HEK293 (cell line): ENCODE measurements around the gene SBNO2.
A peak's percentile ranks its signal among the peaks of the same experiment; 100 is the strongest.
"Not testable (repeated sequence)": the region's sequence is repeated elsewhere in the genome, so short reads cannot be mapped to it uniquely, and the experiment has no call there.

Experiments
- CTCF ChIA-PET: fragments of 350-600 bp; formaldehyde crosslinking; extraction: SDS; loops from one replicate; lab custom pipeline; 2021; ENCODE audit warnings: antibody characterized with exemption; lab: Yijun Ruan, JAX
- POLR2A ChIA-PET: fragments of 300-600 bp; formaldehyde crosslinking; extraction: SDS; loops from one replicate; lab custom pipeline; 2020; ENCODE audit warnings: antibody characterized with exemption, inconsistent platforms; lab: Yijun Ruan, JAX
- H3K27ac ChIP-seq: fragments of 200-500 bp; sonication (Bioruptor generic); 2 replicates; pipeline ENCODE4 v1.5.1; 2014; ENCODE audit warnings: low read depth, low read length, control low read depth, inconsistent platforms; ENCODE audit errors: extremely low read depth
- H3K36me3 ChIP-seq, 2 experiments: fragments of 200-500 bp in 1 of 2; sonication (Bioruptor generic) in 1 of 2; 1 replicate in 1 of 2; 2 replicates in 1 of 2; pipeline ENCODE4 v1.5.1; 2014 to 2017; ENCODE audit warnings: inconsistent platforms in 2 of 2, low read length in 2 of 2; ENCODE audit not compliant: control insufficient read depth in 2 of 2, insufficient read depth in 1 of 2
- H3K4me1 ChIP-seq: fragments of 200-500 bp; sonication (Bioruptor generic); 2 replicates; pipeline ENCODE4 v1.5.1; 2014; ENCODE audit warnings: mild to moderate bottlenecking, low read length, inconsistent platforms; ENCODE audit not compliant: control insufficient read depth, insufficient read depth
- H3K4me3 ChIP-seq: 2 replicates; pipeline ENCODE4 v1.5.1; 2011; ENCODE audit warnings: low read depth, mild to moderate bottlenecking, control low read depth, low read length, moderate library complexity
- H3K9me3 ChIP-seq: fragments of 200-500 bp; sonication (Bioruptor generic); 2 replicates; pipeline ENCODE4 v1.5.1; 2014; ENCODE audit warnings: low read depth, low read length, inconsistent platforms; ENCODE audit not compliant: control insufficient read depth, insufficient read depth
- BCL11A ChIP-seq: fragments of 450-650 bp; formaldehyde crosslinking; IDR thresholded peaks from 2 replicates; pipeline ENCODE4 v1.5.1; 2016; ENCODE audit warnings: low read depth, missing biosample characterization, missing genetic modification characterization
- ELK4 ChIP-seq: IDR thresholded peaks from 2 replicates; pipeline ENCODE4 v1.6.1; 2011; ENCODE audit warnings: mild to moderate bottlenecking, low read depth, low read length, borderline replicate concordance
- FEZF1 ChIP-seq: fragments of 450-650 bp; formaldehyde crosslinking; IDR thresholded peaks from 2 replicates; pipeline ENCODE4 v1.5.1; 2016; ENCODE audit warnings: missing biosample characterization, missing genetic modification characterization
- KLF1 ChIP-seq: fragments of 450-650 bp; formaldehyde crosslinking; IDR thresholded peaks from 2 replicates; pipeline ENCODE4 v1.5.1; 2016; ENCODE audit warnings: missing biosample characterization, missing genetic modification characterization
- SCRT1 ChIP-seq: fragments of 450-650 bp; formaldehyde crosslinking; IDR thresholded peaks from 2 replicates; pipeline ENCODE4 v1.5.1; 2016; ENCODE audit warnings: missing biosample characterization, missing genetic modification characterization, borderline replicate concordance
- SCRT2 ChIP-seq: fragments of 450-650 bp; formaldehyde crosslinking; IDR thresholded peaks from 2 replicates; pipeline ENCODE4 v1.5.1; 2016; ENCODE audit warnings: missing biosample characterization, missing genetic modification characterization
- ZNF10 ChIP-seq: fragments of 450-650 bp; formaldehyde crosslinking; IDR thresholded peaks from 2 replicates; pipeline ENCODE4 v1.5.1; 2017; ENCODE audit warnings: missing biosample characterization, missing genetic modification characterization
- ZNF214 ChIP-seq: fragments of 450-650 bp; formaldehyde crosslinking; IDR thresholded peaks from 2 replicates; pipeline ENCODE4 v1.5.1; 2017; ENCODE audit warnings: missing biosample characterization, mild to moderate bottlenecking, missing genetic modification characterization, borderline replicate concordance
- ZNF530 ChIP-seq: fragments of 450-650 bp; formaldehyde crosslinking; IDR thresholded peaks from 2 replicates; pipeline ENCODE4 v1.5.1; 2016; ENCODE audit warnings: low read depth, missing biosample characterization, missing genetic modification characterization
- ZNF843 ChIP-seq: fragments of 450-650 bp; formaldehyde crosslinking; IDR thresholded peaks from 2 replicates; pipeline ENCODE4 v1.5.1; 2016; ENCODE audit warnings: missing biosample characterization, missing genetic modification characterization
- TF ChIP-seq, protein P1 (sequence below): fragments of 450-650 bp; formaldehyde crosslinking; IDR thresholded peaks from 2 replicates; pipeline ENCODE4 v1.5.1; 2017; ENCODE audit warnings: missing biosample characterization, missing genetic modification characterization
- TF ChIP-seq, protein P2 (sequence below): fragments of 450-650 bp; formaldehyde crosslinking; IDR thresholded peaks from 2 replicates; pipeline ENCODE4 v1.5.1; 2016; ENCODE audit warnings: missing biosample characterization, missing genetic modification characterization, borderline replicate concordance
- TF ChIP-seq, protein P3 (sequence below): fragments of 450-650 bp; formaldehyde crosslinking; IDR thresholded peaks from 2 replicates; pipeline ENCODE4 v1.5.1; 2016; ENCODE audit warnings: missing biosample characterization, missing genetic modification characterization
- TF ChIP-seq, protein P4 (sequence below): fragments of 450-650 bp; IDR thresholded peaks from 2 replicates; pipeline ENCODE4 v1.5.1; 2018; ENCODE audit warnings: missing biosample characterization, missing genetic modification characterization

Gene SBNO2

DNA sequence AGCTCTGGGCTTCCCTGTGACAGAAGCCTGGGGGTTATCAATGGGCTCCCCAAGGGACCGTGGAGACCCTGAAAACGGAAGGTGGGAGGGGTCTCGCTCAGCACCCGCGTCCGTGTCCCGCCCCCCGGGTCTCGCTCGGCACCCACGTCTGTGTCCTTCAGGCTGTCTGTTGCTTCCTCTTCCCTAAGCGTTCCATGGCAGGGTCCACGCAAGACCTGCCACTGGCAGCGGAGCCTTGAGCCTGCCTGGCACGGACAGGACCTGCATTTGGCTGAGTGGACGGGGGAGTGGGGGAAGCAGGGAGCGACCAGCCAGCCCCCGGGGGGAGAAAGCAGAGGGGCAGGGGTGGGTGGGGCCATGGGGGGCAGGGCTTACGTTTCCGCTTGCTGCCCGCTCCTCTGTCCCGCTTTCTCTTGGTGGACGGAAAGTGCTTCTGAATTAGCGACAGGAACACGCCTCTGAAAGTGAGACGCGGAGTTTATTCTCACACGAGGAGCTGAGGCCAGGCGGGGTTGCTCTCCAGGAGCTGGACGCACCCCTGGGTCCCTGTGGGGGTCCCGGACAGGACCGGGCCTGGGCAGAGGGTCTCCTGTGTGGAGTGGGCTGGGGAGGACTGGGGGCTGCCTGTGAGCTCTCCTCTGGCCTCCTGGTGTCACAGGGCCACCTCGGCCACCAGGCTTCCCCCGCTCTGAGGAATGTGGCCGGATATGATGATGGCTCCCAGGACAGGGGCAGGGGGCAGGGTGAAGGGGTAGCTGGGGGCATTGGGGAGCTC lies 58.2 kb downstream of the SBNO2 start (continued):
- TF ChIP-seq, protein P1, sequence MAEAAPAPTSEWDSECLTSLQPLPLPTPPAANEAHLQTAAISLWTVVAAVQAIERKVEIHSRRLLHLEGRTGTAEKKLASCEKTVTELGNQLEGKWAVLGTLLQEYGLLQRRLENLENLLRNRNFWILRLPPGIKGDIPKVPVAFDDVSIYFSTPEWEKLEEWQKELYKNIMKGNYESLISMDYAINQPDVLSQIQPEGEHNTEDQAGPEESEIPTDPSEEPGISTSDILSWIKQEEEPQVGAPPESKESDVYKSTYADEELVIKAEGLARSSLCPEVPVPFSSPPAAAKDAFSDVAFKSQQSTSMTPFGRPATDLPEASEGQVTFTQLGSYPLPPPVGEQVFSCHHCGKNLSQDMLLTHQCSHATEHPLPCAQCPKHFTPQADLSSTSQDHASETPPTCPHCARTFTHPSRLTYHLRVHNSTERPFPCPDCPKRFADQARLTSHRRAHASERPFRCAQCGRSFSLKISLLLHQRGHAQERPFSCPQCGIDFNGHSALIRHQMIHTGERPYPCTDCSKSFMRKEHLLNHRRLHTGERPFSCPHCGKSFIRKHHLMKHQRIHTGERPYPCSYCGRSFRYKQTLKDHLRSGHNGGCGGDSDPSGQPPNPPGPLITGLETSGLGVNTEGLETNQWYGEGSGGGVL: no peak
- TF ChIP-seq, protein P2, sequence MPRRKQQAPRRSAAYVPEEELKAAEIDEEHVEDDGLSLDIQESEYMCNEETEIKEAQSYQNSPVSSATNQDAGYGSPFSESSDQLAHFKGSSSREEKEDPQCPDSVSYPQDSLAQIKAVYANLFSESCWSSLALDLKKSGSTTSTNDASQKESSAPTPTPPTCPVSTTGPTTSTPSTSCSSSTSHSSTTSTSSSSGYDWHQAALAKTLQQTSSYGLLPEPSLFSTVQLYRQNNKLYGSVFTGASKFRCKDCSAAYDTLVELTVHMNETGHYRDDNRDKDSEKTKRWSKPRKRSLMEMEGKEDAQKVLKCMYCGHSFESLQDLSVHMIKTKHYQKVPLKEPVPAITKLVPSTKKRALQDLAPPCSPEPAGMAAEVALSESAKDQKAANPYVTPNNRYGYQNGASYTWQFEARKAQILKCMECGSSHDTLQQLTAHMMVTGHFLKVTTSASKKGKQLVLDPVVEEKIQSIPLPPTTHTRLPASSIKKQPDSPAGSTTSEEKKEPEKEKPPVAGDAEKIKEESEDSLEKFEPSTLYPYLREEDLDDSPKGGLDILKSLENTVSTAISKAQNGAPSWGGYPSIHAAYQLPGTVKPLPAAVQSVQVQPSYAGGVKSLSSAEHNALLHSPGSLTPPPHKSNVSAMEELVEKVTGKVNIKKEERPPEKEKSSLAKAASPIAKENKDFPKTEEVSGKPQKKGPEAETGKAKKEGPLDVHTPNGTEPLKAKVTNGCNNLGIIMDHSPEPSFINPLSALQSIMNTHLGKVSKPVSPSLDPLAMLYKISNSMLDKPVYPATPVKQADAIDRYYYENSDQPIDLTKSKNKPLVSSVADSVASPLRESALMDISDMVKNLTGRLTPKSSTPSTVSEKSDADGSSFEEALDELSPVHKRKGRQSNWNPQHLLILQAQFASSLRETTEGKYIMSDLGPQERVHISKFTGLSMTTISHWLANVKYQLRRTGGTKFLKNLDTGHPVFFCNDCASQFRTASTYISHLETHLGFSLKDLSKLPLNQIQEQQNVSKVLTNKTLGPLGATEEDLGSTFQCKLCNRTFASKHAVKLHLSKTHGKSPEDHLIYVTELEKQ (tag by site-specific recombination): no peak
- no peak for TF ChIP-seq ZNF214 (tag by site-specific recombination)
- TF ChIP-seq ZNF530 (tag by site-specific recombination): no peak
- no peak for TF ChIP-seq ZNF10 (tag by site-specific recombination)

GRCh38 chr19:1114728-1115127 lies 59.3 kb downstream of the SBNO2 start:
- H3K4me1 ChIP-seq, H3K4me3 ChIP-seq, H3K9me3 ChIP-seq, H3K27ac ChIP-seq, POLR2A ChIA-PET: not testable (repeated sequence)
- H3K36me3 ChIP-seq: peaks cover 0 to 44% of the 10 kb centered on the region in 2 experiments; a peak in 2 of 3 replicates
- CTCF ChIA-PET: interaction anchor here (1.3 to 3.9 kb wide), 2 partner anchors 25 to 79 kb away, joined by 3 to 40 read pairs; no protein-coding TSS in a partner anchor
- peak; percentile 91 for TF ChIP-seq KLF1 (tag by site-specific recombination)

GRCh38 chr19:1113986-1114483 lies 60.0 kb downstream of the SBNO2 start:
- ChIA-PET CTCF (interaction anchor here (0.7 to 3.9 kb wide), 22 partner anchors 10 to 202 kb away, joined by 3 to 40 read pairs (median 4); partner anchors contain the start of genes CBARP, GPX4 and RNU6-2), POLR2A (interaction anchor here (0.7 to 1.7 kb wide), 4 partner anchors 78 to 155 kb away, joined by 3 to 8 read pairs (median 6); partner anchors contain the start of gene CIRBP)
- TF ChIP-seq, protein P3, sequence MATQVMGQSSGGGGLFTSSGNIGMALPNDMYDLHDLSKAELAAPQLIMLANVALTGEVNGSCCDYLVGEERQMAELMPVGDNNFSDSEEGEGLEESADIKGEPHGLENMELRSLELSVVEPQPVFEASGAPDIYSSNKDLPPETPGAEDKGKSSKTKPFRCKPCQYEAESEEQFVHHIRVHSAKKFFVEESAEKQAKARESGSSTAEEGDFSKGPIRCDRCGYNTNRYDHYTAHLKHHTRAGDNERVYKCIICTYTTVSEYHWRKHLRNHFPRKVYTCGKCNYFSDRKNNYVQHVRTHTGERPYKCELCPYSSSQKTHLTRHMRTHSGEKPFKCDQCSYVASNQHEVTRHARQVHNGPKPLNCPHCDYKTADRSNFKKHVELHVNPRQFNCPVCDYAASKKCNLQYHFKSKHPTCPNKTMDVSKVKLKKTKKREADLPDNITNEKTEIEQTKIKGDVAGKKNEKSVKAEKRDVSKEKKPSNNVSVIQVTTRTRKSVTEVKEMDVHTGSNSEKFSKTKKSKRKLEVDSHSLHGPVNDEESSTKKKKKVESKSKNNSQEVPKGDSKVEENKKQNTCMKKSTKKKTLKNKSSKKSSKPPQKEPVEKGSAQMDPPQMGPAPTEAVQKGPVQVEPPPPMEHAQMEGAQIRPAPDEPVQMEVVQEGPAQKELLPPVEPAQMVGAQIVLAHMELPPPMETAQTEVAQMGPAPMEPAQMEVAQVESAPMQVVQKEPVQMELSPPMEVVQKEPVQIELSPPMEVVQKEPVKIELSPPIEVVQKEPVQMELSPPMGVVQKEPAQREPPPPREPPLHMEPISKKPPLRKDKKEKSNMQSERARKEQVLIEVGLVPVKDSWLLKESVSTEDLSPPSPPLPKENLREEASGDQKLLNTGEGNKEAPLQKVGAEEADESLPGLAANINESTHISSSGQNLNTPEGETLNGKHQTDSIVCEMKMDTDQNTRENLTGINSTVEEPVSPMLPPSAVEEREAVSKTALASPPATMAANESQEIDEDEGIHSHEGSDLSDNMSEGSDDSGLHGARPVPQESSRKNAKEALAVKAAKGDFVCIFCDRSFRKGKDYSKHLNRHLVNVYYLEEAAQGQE (tag by site-specific recombination): peak; percentile 67; the same call in 1 of the 2 replicates
- TF ChIP-seq ZNF10 (tag by site-specific recombination) (no peak), FEZF1 (tag by site-specific recombination) (no peak), ZNF843 (tag by site-specific recombination) (no peak), ELK4 (no peak), SCRT1 (0 out of 2 replicates have a peak, but pooled peaks have one; percentile 17), BCL11A (peak; percentile 23; the same call in 1 of the 2 replicates), SCRT2 (tag by site-specific recombination) (peak; percentile 44)
- TF ChIP-seq, protein P4, sequence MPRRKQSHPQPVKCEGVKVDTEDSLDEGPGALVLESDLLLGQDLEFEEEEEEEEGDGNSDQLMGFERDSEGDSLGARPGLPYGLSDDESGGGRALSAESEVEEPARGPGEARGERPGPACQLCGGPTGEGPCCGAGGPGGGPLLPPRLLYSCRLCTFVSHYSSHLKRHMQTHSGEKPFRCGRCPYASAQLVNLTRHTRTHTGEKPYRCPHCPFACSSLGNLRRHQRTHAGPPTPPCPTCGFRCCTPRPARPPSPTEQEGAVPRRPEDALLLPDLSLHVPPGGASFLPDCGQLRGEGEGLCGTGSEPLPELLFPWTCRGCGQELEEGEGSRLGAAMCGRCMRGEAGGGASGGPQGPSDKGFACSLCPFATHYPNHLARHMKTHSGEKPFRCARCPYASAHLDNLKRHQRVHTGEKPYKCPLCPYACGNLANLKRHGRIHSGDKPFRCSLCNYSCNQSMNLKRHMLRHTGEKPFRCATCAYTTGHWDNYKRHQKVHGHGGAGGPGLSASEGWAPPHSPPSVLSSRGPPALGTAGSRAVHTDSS: no peak
- Histone ChIP-seq H3K4me3 (no peak overlapping the region), H3K27ac (no peak overlapping the region), H3K4me1 (peaks cover 4% of the 10 kb centered on the region; the same call in 1 of the 2 replicates), H3K9me3 (no peaks in the 10 kb centered on the region), H3K36me3 (peaks cover 0 to 42% of the 10 kb centered on the region in 2 experiments; a peak in 2 of 3 replicates)
